Measurements from ENCODE around the gene MEMO1.
"Not testable (repeated sequence)": the region's sequence is repeated elsewhere in the genome, so short reads cannot be mapped to it uniquely, and the experiment has no call there.

MEMO1 gene

DNA sequence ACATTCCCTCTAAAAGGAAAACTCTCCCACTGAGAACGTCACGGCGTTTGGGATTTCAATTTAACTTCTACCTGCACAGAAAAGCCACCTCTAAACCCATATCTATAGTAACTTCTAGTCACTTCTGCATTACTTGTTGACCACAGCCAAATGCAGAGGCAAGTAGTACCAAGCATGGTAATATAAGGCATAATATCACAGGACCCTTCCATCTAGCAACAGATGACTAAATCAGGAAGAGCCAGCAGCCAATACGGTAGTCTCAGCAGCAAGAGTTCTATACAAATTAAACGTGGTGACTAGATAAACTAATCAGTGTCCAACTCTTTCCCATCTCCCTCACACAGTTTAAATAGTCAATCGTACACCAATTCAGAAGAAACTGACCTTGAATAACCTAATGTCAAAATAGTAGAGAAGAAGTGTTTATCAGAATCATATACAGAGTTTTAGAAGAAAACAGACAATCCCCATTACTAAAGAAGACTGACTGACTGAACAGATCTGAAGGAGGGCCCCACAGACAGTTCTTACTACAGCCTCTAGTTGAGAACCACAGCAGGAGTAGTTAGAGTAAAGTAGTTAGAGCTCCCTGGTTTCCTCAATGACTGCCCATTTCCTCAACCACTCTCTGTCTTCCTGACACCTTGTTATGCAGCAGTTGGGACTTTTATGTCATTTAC, 30.0 kb downstream of the MEMO1 start:
- Mint-ChIP-seq H3K27me3 (no peaks in the 10 kb centered on the region), H3K27ac (no peak overlapping the region), H3K4me1 (peaks cover 25% of the 10 kb centered on the region), H3K4me3 (no peak overlapping the region), H3K9me3 (peaks cover 6 to 7% of the 10 kb centered on the region in 2 donors)
- DNase-seq (no peak), ATAC-seq (peak; percentile 90)

DNA sequence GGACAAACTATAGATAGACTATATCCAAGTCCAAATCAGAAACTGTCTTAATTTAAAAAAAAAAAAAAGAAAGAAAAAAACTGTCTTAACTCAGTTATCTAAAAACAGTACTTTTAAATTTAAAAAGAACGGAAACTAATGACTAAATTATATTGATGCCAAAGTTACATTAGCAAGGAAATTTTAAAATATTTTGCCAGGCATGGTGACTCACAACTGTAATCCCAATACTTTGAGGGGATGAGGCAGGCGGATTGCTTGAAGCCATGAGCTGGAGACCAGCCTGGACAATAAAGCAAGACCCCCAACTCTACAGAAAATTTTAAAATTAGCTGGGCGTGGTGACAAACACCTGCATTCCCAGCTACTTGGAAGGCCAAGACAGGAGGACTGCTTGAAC, 30.9 kb downstream of the MEMO1 start:
- no peaks in the 10 kb centered on the region for H3K27me3 Mint-ChIP-seq
- H3K4me1 Mint-ChIP-seq = peaks cover 25% of the 10 kb centered on the region
- DNase-seq = no peak
- H3K4me3 Mint-ChIP-seq = no peak overlapping the region
- no peak overlapping the region for H3K27ac Mint-ChIP-seq
- H3K9me3 Mint-ChIP-seq = peaks cover 6 to 7% of the 10 kb centered on the region in 2 donors
- ATAC-seq = no peak

DNA sequence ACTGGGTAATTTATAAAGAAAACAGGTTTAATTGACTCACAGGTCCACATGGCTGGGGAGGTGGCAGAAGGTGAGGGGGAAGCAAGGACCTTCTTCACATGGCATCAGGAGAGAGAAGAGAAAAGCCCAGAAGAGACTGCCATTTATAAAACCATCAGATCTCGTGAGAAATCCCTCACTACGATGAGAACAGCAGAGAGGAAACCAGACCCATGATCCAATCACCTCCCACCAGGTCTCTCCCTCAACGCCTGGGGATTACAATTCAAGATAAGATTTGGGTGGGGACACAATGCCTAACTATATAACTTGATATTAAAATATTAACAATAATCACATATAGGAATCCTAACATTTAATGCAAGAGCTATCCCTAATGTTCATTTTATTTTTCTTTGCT, 31.8 kb downstream of the MEMO1 start:
- no peak for DNase-seq
- H3K9me3 Mint-ChIP-seq = peaks cover 6 to 7% of the 10 kb centered on the region in 2 donors
- H3K27me3 Mint-ChIP-seq = no peaks in the 10 kb centered on the region
- peaks cover 32% of the 10 kb centered on the region for H3K4me1 Mint-ChIP-seq
- H3K27ac Mint-ChIP-seq = no peak overlapping the region
- no peak for ATAC-seq
- no peak overlapping the region for H3K4me3 Mint-ChIP-seq

DNA sequence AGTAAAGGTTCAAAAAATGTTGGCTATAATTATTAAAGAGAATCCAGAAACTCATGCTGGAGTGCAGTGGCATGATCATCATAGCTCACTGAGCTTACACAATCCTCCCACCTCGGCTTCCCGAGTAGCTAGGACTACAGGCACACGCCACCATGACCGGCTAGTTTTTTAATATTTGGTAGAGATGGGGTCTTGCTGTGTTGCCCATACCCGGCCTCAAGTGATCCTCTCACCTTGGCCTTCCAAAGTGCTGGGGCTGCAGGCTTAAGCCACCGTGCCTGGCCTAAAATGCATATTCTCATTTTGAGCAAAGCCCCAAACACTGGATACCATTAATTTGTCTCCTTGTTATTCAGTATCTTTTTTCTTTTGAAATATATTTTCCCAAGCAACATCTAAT, 32.4 kb downstream of the MEMO1 start:
- peaks cover 38% of the 10 kb centered on the region for H3K4me1 Mint-ChIP-seq
- no peaks in the 10 kb centered on the region for H3K27me3 Mint-ChIP-seq
- no peak for DNase-seq
- H3K4me3 Mint-ChIP-seq = no peak overlapping the region
- peaks cover 6 to 7% of the 10 kb centered on the region in 2 donors for H3K9me3 Mint-ChIP-seq
- ATAC-seq = no peak
- no peak overlapping the region for H3K27ac Mint-ChIP-seq

DNA sequence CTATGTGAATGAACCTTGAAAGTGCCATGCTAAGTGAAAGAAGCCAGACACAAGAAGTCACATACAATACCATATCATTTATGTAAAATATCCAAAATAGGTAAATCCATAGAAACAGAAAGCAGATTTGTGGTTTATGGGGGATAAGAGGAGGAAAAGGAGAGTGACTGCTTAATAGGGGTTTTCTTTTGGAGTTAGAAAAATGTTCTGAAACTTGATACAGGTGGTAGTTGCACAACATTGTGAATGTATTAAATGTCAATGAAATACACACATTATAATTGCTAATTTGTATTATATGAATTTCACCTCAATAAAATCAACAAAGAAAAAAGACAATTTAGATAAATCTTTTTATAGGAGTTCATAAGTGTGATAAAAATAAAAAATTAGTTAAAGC, 37.1 kb downstream of the MEMO1 start:
- ATAC-seq (no peak), DNase-seq (no peak)
- peaks cover 33% of the 10 kb centered on the region for H3K4me1 Mint-ChIP-seq
- peaks cover 2% of the 10 kb centered on the region in 2 donors for H3K9me3 Mint-ChIP-seq
- no peak overlapping the region for H3K27ac Mint-ChIP-seq
- no peaks in the 10 kb centered on the region for H3K27me3 Mint-ChIP-seq
- H3K4me3 Mint-ChIP-seq = no peak overlapping the region

DNA sequence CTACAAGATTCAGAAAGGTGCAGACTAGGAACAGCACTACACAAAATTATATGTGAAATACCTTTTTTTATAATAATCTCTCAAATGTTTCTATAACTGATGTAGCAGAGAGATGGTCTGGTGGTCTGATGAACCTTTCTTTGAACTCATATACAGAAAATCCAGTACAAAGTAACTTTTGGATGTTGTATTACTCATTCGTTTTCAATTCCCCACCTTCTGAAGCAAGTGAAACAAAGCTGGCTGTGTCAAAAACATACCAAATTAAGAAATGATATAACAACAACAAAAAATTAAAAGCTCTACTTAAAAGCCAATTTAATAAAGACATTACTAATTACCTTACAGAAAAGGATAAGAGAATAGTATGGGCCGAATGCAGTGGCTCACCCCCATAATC, 38.7 kb downstream of the MEMO1 start:
- H3K27ac Mint-ChIP-seq = no peak overlapping the region
- H3K4me3 Mint-ChIP-seq = no peak overlapping the region
- no peaks in the 10 kb centered on the region for H3K9me3 Mint-ChIP-seq

DNA sequence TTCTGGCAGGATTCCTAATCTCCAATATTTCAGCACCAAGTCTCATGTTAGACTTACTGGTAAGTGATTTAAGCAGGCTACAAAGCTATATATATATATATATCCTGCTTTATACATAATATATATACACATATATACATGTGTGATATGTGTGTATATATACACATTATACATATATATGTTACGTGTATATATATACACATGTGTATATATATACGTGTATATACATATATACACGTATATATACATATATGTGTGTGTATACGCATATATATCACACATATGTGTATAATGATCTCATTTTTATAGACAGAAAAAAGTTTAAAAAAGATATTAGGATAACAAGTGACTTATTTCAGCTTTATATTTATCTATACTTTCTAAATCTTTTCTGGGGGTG, 41.6 kb downstream of the MEMO1 start:
- Mint-ChIP-seq H3K4me1 (peaks cover 22% of the 10 kb centered on the region), H3K9me3 (no peaks in the 10 kb centered on the region), H3K4me3 (no peak overlapping the region), H3K27me3 (no peaks in the 10 kb centered on the region), H3K27ac (no peak overlapping the region)
- no peak for DNase-seq
- no peak for ATAC-seq

More for the DNA sequence above, 38.7 kb downstream of the MEMO1 start:
- peaks cover 33% of the 10 kb centered on the region for H3K4me1 Mint-ChIP-seq
- no peak for DNase-seq
- no peaks in the 10 kb centered on the region for H3K27me3 Mint-ChIP-seq
- ATAC-seq = no peak

DNA sequence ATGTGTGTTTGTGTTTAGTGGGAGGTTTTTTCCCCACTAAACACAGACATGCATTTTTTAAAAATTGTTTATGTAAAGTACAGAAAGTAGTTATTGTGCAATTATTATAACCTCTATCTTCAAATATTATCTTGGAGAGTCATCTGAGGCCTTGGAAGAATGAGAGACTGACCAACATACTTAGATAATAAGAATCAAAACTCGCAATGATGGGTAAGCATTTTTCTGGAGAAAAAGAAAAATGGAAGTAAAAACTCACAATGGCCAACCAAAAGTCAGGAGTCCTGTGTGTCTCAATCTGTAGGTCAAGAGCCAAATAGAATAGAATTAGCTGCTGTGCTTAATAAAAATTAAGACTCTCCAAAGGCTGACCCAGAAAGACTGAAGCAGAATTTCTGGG, 43.0 kb downstream of the MEMO1 start:
- Mint-ChIP-seq H3K9me3 (no peaks in the 10 kb centered on the region), H3K27ac (no peak overlapping the region), H3K27me3 (no peaks in the 10 kb centered on the region), H3K4me1 (peaks cover 15% of the 10 kb centered on the region), H3K4me3 (no peak overlapping the region)
- DNase-seq (no peak), ATAC-seq (no peak)

DNA sequence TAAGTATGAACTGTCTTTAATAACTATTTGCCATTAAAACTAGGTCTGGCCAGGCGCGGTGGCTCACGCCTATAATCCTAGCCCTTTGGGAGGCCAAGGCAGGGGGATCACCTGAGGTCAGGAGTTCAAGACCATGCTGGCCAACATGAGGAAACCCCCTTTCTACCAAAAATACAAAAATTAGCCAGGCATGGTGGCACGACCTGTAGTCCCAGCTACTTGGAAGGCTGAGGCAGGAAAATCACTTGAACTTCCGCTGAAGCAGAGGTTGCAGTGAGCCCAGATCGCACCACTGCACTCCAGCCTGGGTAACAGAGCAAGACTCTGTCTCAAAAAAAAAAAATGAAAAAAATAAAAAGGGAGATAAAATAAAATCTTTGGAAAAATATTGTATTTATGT, 44.4 kb downstream of the MEMO1 start:
- not testable (repeated sequence) for H3K27me3 Mint-ChIP-seq, H3K27ac Mint-ChIP-seq, H3K4me3 Mint-ChIP-seq, DNase-seq, ATAC-seq, H3K9me3 Mint-ChIP-seq
- H3K4me1 Mint-ChIP-seq = peaks cover 15% of the 10 kb centered on the region

DNA sequence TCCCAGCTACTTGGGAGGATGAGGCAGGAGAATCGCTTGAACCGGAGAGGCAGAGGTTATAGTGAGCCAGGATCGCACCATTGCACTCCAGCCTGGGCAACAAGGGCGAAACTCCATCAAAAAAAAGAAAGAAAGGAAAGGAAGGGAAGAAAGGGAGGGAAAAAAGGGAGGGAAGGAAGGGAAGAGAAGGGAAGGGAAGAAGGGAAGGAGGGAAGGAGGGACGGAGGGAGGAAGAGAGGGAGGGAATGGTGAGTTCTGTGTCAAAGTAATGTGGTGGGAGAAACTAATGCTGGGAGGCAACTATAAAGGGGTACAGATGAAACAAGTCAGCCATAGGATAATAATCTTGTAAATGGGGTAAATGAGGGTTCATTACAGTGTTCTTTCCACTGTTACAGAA, 45.7 kb downstream of the MEMO1 start:
- DNase-seq = no peak
- Mint-ChIP-seq H3K27ac (peak overlapping the region in 1 of 2 donors; percentile 19), H3K27me3 (no peaks in the 10 kb centered on the region), H3K4me3 (no peak overlapping the region), H3K4me1 (peaks cover 23% of the 10 kb centered on the region), H3K9me3 (no peaks in the 10 kb centered on the region)
- ATAC-seq = no peak

DNA sequence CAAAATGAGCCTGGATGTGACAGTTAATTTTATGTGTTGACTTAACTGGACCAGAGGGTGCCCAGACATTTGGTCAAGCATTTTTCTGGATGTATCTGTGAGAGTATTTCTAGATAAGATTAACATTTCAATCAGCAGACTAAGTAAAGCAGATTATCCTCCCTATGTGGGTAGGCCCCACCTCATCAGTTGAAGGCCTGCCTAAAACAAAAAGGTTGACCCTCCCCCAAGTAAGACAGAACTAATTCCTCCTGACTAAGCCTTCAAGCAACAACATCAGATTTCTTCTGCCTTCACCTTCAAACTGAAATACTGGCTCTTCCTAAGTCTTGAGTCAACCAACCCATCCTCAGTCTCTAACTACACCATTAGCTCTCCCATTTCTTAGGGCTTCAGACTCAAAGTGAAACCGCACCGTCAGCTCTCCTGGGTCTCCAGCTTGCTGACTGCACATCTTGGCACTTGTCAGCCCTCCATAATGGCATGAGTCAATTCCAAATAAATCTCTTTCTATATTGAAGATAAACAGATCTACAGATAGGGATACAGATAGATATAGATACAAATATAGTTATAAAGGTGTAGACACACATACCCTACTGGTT, 47.9 kb downstream of the MEMO1 start:
- Mint-ChIP-seq H3K27me3 (no peaks in the 10 kb centered on the region), H3K4me3 (no peak overlapping the region), H3K27ac (peak overlapping the region in 1 of 2 donors; percentile 51), H3K9me3 (no peaks in the 10 kb centered on the region), H3K4me1 (peaks cover 43% of the 10 kb centered on the region)
- no peak for ATAC-seq
- no peak for DNase-seq

DNA sequence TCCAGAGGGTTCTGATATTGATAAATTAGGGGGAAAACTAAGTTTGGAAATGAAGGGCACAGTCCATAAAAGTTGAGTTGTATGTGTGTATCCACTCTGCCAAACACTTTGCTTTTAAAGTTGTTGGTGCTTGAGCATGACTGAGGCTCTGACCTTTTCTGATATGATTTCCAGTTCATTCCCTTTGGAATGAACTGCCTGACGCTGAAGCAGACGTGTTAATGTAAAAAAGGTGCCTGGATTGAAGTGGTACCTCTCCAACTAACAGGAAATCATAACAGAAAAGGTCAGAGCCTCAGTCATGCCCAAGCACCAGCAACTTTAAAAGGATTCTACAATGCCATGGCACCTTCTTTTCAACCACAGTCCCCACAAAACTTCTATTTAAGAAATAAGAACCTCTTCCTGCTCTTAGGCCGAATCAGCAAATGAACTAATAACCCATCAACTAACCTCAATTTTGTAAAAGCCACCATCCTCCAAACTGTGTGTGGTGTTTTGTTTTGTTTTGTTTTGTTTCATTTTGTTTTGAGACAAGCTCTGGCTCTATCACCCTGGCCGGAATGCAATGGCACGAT, 52.6 kb downstream of the MEMO1 start:
- ATAC-seq (peak; percentile 63), DNase-seq (no peak)
- Mint-ChIP-seq H3K4me3 (peak overlapping the region; percentile 10 to 50), H3K9me3 (no peaks in the 10 kb centered on the region), H3K4me1 (peaks cover 52% of the 10 kb centered on the region), H3K27me3 (no peaks in the 10 kb centered on the region), H3K27ac (peak overlapping the region; percentile 35 to 61)

DNA sequence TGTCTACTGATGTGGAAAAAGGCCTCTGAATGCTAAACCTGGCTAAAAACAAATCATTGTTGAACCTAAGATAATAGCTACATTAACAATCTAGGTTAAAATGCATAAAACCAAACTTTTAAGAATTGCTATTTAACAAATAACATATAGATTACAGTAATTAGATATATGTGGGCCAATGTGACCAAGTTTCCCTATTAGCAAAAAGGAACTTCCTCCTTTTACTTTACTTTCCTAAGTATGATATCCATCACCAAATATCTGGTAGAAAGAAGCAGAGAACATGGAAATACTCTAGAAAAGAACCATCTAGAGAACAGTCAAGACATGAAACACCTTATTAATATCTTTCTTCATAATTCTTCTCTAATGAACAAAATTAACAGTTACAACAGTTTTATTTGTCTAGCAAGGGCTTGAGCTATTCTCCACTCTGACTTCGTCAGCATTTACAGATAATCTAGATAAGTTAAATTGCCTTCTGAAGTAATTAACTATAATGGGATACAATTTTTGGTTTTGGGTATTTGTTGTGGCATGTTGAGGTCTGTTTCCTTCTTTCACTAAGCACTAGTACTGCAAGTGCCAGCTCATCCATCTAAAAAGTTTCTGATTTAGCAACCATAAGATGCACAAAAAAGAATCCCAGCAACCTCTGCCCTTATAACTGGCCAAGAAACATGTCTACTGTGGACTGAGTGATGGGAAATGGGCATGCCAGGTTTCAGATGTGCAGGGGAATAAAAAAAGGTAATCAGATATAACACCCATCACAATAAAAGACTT, 53.3 kb downstream of the MEMO1 start:
- Mint-ChIP-seq H3K4me3 (peak overlapping the region in 1 of 2 donors; percentile 8), H3K27me3 (no peaks in the 10 kb centered on the region), H3K4me1 (peaks cover 45% of the 10 kb centered on the region), H3K27ac (peak overlapping the region in 1 of 2 donors; percentile 26), H3K9me3 (no peaks in the 10 kb centered on the region)
- DNase-seq = no peak
- peak; percentile 69 for ATAC-seq

DNA sequence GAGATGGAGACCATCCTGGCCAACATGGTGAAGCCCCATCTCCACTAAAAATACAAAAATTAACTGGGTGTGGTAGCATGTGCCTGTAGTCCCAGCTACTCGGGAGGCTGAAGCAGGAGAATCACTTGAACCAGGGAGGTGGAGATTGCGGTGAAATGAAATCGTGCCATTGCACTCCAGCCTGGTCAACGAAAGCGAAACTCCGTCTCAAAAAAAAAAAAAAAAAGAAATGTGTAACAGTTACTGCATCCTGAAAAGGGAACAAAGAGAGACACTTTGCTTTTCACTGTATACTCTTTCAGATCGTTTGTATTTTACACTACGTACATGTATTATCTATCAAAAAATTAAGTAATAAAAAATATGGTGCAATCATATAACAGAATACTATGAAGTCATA, 53.9 kb downstream of the MEMO1 start:
- H3K27ac Mint-ChIP-seq = peak overlapping the region in 1 of 2 donors; percentile 80
- ATAC-seq, H3K9me3 Mint-ChIP-seq, DNase-seq, H3K4me3 Mint-ChIP-seq, H3K27me3 Mint-ChIP-seq: not testable (repeated sequence)
- peaks cover 40% of the 10 kb centered on the region for H3K4me1 Mint-ChIP-seq

DNA sequence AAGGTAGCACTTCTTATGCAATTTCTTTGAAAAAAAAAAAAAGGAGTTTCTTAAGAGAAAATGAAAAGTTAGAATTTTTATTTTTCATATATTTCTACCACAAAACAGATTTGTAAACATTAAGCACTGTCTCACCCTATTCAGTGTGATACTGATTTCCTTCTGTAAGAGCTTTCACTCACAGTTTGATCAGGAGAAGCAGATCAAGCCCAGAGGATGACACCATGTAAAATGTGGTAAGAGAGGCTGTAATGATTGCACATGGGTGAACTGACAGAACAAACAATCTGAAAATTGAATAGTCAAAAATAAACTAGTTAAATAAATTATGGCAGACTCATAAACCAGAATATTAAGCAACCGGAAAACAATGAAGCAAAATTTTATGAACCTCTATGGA, 54.5 kb downstream of the MEMO1 start:
- no peak for ATAC-seq

DNA sequence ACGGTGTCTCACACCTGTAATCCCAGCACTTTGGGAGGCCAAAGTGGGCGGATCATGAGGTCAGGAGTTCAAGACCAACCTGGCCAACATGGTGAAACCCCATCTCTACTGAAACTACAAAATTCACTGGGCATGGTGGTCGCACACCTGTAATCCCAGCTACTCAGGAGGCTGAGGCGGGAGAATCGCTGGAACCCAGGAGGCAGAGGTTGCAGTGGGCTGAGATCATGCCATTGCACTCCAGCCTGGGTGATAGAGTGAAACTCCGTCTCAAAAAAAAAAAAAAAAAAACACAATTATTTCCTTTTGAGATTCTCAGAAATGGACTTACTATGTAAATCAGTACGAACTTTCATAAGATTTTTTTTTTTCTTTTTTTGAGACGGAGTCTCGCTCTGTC, 57.7 kb downstream of the MEMO1 start:
- H3K4me1 Mint-ChIP-seq = peaks cover 31% of the 10 kb centered on the region
- not testable (repeated sequence) for H3K4me3 Mint-ChIP-seq, H3K27me3 Mint-ChIP-seq, H3K27ac Mint-ChIP-seq, DNase-seq, ATAC-seq, H3K9me3 Mint-ChIP-seq

More for the DNA sequence above, 54.5 kb downstream of the MEMO1 start:
- H3K27me3 Mint-ChIP-seq = no peaks in the 10 kb centered on the region
- DNase-seq = no peak
- peak overlapping the region in 1 of 2 donors; percentile 65 for H3K27ac Mint-ChIP-seq
- H3K9me3 Mint-ChIP-seq = no peaks in the 10 kb centered on the region
- peaks cover 43% of the 10 kb centered on the region for H3K4me1 Mint-ChIP-seq
- no peak overlapping the region for H3K4me3 Mint-ChIP-seq

Data from stimulated activated naive CD8-positive, alpha-beta T cell treated with anti-CD3 and anti-CD28 coated beads, Interleukin-15, amount 100 ng/mL, for 72 hours (primary cell).